Endodermal cell (in vitro differentiated cells): ENCODE results near the gene EVI2B. TPM values are rescaled to one million over a fixed set of nuclear protein-coding genes. Genes with fewer than 3 reads are reported as not detected.

Experiments
- DNase-seq: peaks from one replicate; pipeline ENCODE4 v3.0.0-alpha.2; 2017
- H3K27ac ChIP-seq: 2 replicates; pipeline ENCODE4 v1.5.1; 2013; ENCODE audit warnings: mild to moderate bottlenecking, low read depth, low read length, moderate library complexity
- H3K27me3 ChIP-seq: 2 replicates; pipeline ENCODE4 v1.6.1; 2013; ENCODE audit warnings: mild to moderate bottlenecking, low read length, moderate library complexity; ENCODE audit not compliant: insufficient read depth, control insufficient read depth, poor library complexity, severe bottlenecking
- H3K36me3 ChIP-seq: 2 replicates; pipeline ENCODE4 v1.7.0; 2013; ENCODE audit warnings: mild to moderate bottlenecking, low read length, moderate library complexity; ENCODE audit not compliant: control insufficient read depth, insufficient read depth
- H3K4me1 ChIP-seq: one replicate; pipeline ENCODE4 v1.7.0; 2013; ENCODE audit warnings: low read length; ENCODE audit not compliant: control insufficient read depth, insufficient read depth
- H3K4me3 ChIP-seq: 2 replicates; pipeline ENCODE4 v1.5.1; 2013; ENCODE audit warnings: mild to moderate bottlenecking, low read length, moderate library complexity
- H3K9ac ChIP-seq: 2 replicates; pipeline ENCODE4 v1.6.1; 2013; ENCODE audit warnings: mild to moderate bottlenecking, low read length, moderate library complexity; ENCODE audit not compliant: poor library complexity, severe bottlenecking; ENCODE audit errors: extremely low read depth
- H3K9me3 ChIP-seq: 2 replicates; pipeline ENCODE4 v1.6.1; 2013; ENCODE audit warnings: mild to moderate bottlenecking, low read length, moderate library complexity; ENCODE audit not compliant: control insufficient read depth
- H3K27ac Mint-ChIP-seq: 2 replicates; pipeline ENCODE4 v1.8.0; 2020; ENCODE audit warnings: mixed read lengths
- H3K27me3 Mint-ChIP-seq: 2 replicates; pipeline ENCODE4 v1.8.0; 2021; ENCODE audit warnings: mild to moderate bottlenecking, mixed read lengths; ENCODE audit not compliant: insufficient read depth
- H3K36me3 Mint-ChIP-seq: 2 replicates; pipeline ENCODE4 v1.8.0; 2020; ENCODE audit warnings: low read depth, mixed read lengths
- H3K4me1 Mint-ChIP-seq: 2 replicates; pipeline ENCODE4 v1.8.0; 2020; ENCODE audit warnings: mixed read lengths
- H3K4me3 Mint-ChIP-seq: 2 replicates; pipeline ENCODE4 v1.8.0; 2020; ENCODE audit warnings: mild to moderate bottlenecking, moderate library complexity, mixed read lengths
- H3K9me3 Mint-ChIP-seq: 2 replicates; pipeline ENCODE4 v1.8.0; 2020; ENCODE audit warnings: mild to moderate bottlenecking, mixed read lengths
- CTCF ChIP-seq: fragments of 200-600 bp; sonication (generic); conservative IDR thresholded peaks from 2 replicates; pipeline ENCODE4 v1.5.0; 2021; ENCODE audit warnings: antibody characterized with exemption, mild to moderate bottlenecking
- WGBS, 2 experiments: methylation state at CpG; one replicate each; pipeline versions ENCODE4 v1.1.5 to v1.1.7; 2013; ENCODE audit warnings: missing lambda C conversion rate in 2 of 2, mixed read lengths in 1 of 2; ENCODE audit not compliant: insufficient coverage in 1 of 2, insufficient read length in 1 of 2; 5-methylcytosine and 5-hydroxymethylcytosine counted together
- total RNA-seq, 2 donors: library from RNA; stranded (reverse); fragmentation: NEBNext Ultra II Directional in 1 of 2; extraction: Animal tissue kit (Norgen Biotek cat#: 25700) in 1 of 2; gene quantifications; 2 replicates in 1 of 2; 3 replicates in 1 of 2; pipeline ENCODE4 v1.2.1, GENCODE V29; 2021

EVI2B gene
- total RNA-seq, 2 donors from 2014 or later, result not detected

- Mint-ChIP-seq H3K27me3 (no peaks in the 10 kb centered on the region), H3K4me1 (no peaks in the 10 kb centered on the region), H3K27ac (no peak overlapping the region), H3K9me3 (no peaks in the 10 kb centered on the region), H3K36me3 (peaks cover 4% of the 10 kb centered on the region), H3K4me3 (no peak overlapping the region)
- no peak for TF ChIP-seq CTCF
- no peak overlapping the region for H3K27ac ChIP-seq
- WGBS, 2 experiments, result 90 to 100% methylated on average over 1 to 2 of the region's 2 CpGs
- no peaks in the 10 kb centered on the region for H3K4me1 ChIP-seq
- H3K36me3 ChIP-seq, result peaks cover 10% of the 10 kb centered on the region
- H3K4me3 ChIP-seq, result no peak overlapping the region
- DNase-seq, result no peak
- H3K9ac ChIP-seq, result no peak overlapping the region
- no peaks in the 10 kb centered on the region for H3K9me3 ChIP-seq
- H3K27me3 ChIP-seq, result no peaks in the 10 kb centered on the region
These were observed 4.3 kb downstream of the EVI2B start for GRCh38 chr17:31309556-31309955.

GRCh38 chr17:31308372-31309334 lies 5.2 kb downstream of the EVI2B start:
- no peak for DNase-seq
- H3K36me3 Mint-ChIP-seq, result peaks cover 5% of the 10 kb centered on the region
- no peaks in the 10 kb centered on the region for H3K27me3 Mint-ChIP-seq
- Histone ChIP-seq H3K9me3 (no peaks in the 10 kb centered on the region), H3K27me3 (no peaks in the 10 kb centered on the region), H3K9ac (no peak overlapping the region), H3K36me3 (peaks cover 10% of the 10 kb centered on the region), H3K4me1 (no peaks in the 10 kb centered on the region), H3K4me3 (no peak overlapping the region), H3K27ac (no peak overlapping the region)
- H3K4me1 Mint-ChIP-seq, result no peaks in the 10 kb centered on the region
- no peaks in the 10 kb centered on the region for H3K9me3 Mint-ChIP-seq
- no peak for TF ChIP-seq CTCF
- WGBS, 2 experiments, result 89 to 92% methylated on average over 5 of the region's 5 CpGs
- no peak overlapping the region for H3K4me3 Mint-ChIP-seq
- no peak overlapping the region for H3K27ac Mint-ChIP-seq

GRCh38 chr17:31307640-31308039 lies 6.2 kb downstream of the EVI2B start:
- no peaks in the 10 kb centered on the region for H3K27me3 ChIP-seq
- no peaks in the 10 kb centered on the region for H3K4me1 Mint-ChIP-seq
- no peak overlapping the region for H3K9ac ChIP-seq
- H3K4me3 Mint-ChIP-seq, result no peak overlapping the region
- H3K27ac ChIP-seq, result no peak overlapping the region
- H3K27me3 Mint-ChIP-seq, result no peaks in the 10 kb centered on the region
- no peaks in the 10 kb centered on the region for H3K4me1 ChIP-seq
- no peaks in the 10 kb centered on the region for H3K9me3 ChIP-seq
- peaks cover 5% of the 10 kb centered on the region for H3K36me3 Mint-ChIP-seq
- WGBS, 2 experiments, result 100% methylated on average over 1 of the region's 1 CpG; no CpG with 5 or more reads in 1 of the 2 experiments
- H3K4me3 ChIP-seq, result no peak overlapping the region
- H3K36me3 ChIP-seq, result peaks cover 10% of the 10 kb centered on the region
- TF ChIP-seq CTCF, result no peak
- no peak for DNase-seq
- H3K9me3 Mint-ChIP-seq, result no peaks in the 10 kb centered on the region
- H3K27ac Mint-ChIP-seq, result no peak overlapping the region
